Spinal cord (tissue), 10 donors: ENCODE results near the gene CHN1. TPM values are rescaled to one million over a fixed set of nuclear protein-coding genes. Genes with fewer than 3 reads are reported as not detected.
A peak's percentile ranks its signal among the peaks of the same experiment; 100 is the strongest.

Experiments
- DNase-seq, 6 donors: peaks; one replicate each; pipeline versions ENCODE4 v3.0.0 to v3.0.0-alpha.2; 2013 to 2015; ENCODE audit warnings: low spot score in 6 of 6, low read depth in 4 of 6
- H3K27ac ChIP-seq: one replicate; pipeline ENCODE4 v1.5.1; 2013; ENCODE audit warnings: low read depth, low read length, control low read depth
- H3K27me3 ChIP-seq: one replicate; pipeline ENCODE4 v1.6.1; 2013; ENCODE audit warnings: low read length; ENCODE audit not compliant: control insufficient read depth, insufficient read depth
- H3K36me3 ChIP-seq: one replicate; pipeline ENCODE4 v1.6.1; 2013; ENCODE audit warnings: low read length; ENCODE audit not compliant: control insufficient read depth, insufficient read depth
- H3K4me1 ChIP-seq: one replicate; pipeline ENCODE4 v1.6.1; 2013; ENCODE audit warnings: low read length; ENCODE audit not compliant: control insufficient read depth, insufficient read depth
- H3K4me3 ChIP-seq: one replicate; pipeline ENCODE4 v1.5.1; 2013; ENCODE audit warnings: low read depth, low read length, control low read depth
- H3K9me3 ChIP-seq: one replicate; pipeline ENCODE4 v1.6.1; 2013; ENCODE audit warnings: low read length; ENCODE audit not compliant: control insufficient read depth, insufficient read depth
- WGBS: methylation state at CpG from one replicate; pipeline ENCODE4 v1.1.5; 2013; ENCODE audit warnings: missing lambda C conversion rate; ENCODE audit not compliant: insufficient coverage; 5-methylcytosine and 5-hydroxymethylcytosine counted together
- polyA plus RNA-seq, 2 donors: library from polyadenylated mRNA; unstranded; fragments of 120-200 nt; gene quantifications; one replicate each; pipeline ENCODE4 v1.2.1, GENCODE V29; 2013; ENCODE audit not compliant: insufficient read length in 2 of 2
- small RNA-seq: library from RNA; depleted of rRNA; stranded (forward); fragments of <200 nt; gene quantifications from one replicate; pipeline ENCODE3, GENCODE V24; 2014; ENCODE audit warnings: low replicate concordance
- total RNA-seq, 2 donors: library from RNA; depleted of rRNA in 1 of 2; stranded (reverse); fragments of 120-200 nt in 1 of 2; fragments of >200 nt in 1 of 2; gene quantifications; one replicate each; pipeline versions ENCODE4 v1.2.3 to v1.2.4, GENCODE V29; 2013 to 2014
- donor health status: healthy.

Gene CHN1
- total and polyA plus RNA-seq, 4 donors, result 56.9 to 72.4 (median 64.0) TPM

- Histone ChIP-seq H3K4me3 (no peak overlapping the region), H3K27me3 (no peaks in the 10 kb centered on the region), H3K9me3 (no peaks in the 10 kb centered on the region), H3K27ac (no peak overlapping the region), H3K4me1 (no peaks in the 10 kb centered on the region), H3K36me3 (no peaks in the 10 kb centered on the region)
- 86% methylated on average over 7 of the region's 8 CpGs for WGBS
- DNase-seq, result no peak
These were observed 255.4 kb downstream of the CHN1 start for GRCh38 chr2:174749793-174750192.

- no peaks in the 10 kb centered on the region for H3K27me3 ChIP-seq
- H3K9me3 ChIP-seq, result no peaks in the 10 kb centered on the region
- no peaks in the 10 kb centered on the region for H3K36me3 ChIP-seq
- WGBS, result 5% methylated on average over 3 of the region's 4 CpGs
- DNase-seq, result peak in 5 of 6 donors; percentile 45 to 91 (median 58)
- H3K4me1 ChIP-seq, result no peaks in the 10 kb centered on the region
- H3K27ac ChIP-seq, result no peak overlapping the region
- no peak overlapping the region for H3K4me3 ChIP-seq
These were observed 256.2 kb downstream of the CHN1 start for GRCh38 chr2:174748948-174749347.

Small RNA genes lying within 50 kb of the gene (small RNA-seq; reads per million reads assigned to genes)
- gene RNU6-1290P, result not detected
- gene RNU6-763P, result not detected

Other genes starting within 250 kb of the CHN1 start
- gene CHRNA1, start 240.9 kb downstream of the CHN1 start, total RNA-seq, result under 1 TPM; 0.20 to 0.22 TPM
- under 1 TPM; 0.22 to 0.68 TPM for gene CHRNA1, start 240.9 kb downstream of the CHN1 start, polyA plus RNA-seq
- gene ATF2, start 162.8 kb upstream of the CHN1 start, total RNA-seq, result 10 to 100 TPM; 72.4 to 88.1 TPM
- 10 to 100 TPM; 48.7 to 55.0 TPM for gene ATF2, start 162.8 kb upstream of the CHN1 start, polyA plus RNA-seq
- gene ATP5MC3, start 176.3 kb upstream of the CHN1 start, total RNA-seq, result 100 to 1,000 TPM; 121 to 174 TPM
- 100 to 1,000 TPM; 300 to 312 TPM for gene ATP5MC3, start 176.3 kb upstream of the CHN1 start, polyA plus RNA-seq